ENCODE measurements around the gene CPTP. TPM values are rescaled to one million over a fixed set of nuclear protein-coding genes. Genes with fewer than 3 reads are reported as not detected.
A peak's percentile ranks its signal among the peaks of the same experiment; 100 is the strongest.

The CPTP gene
- total and polyA plus RNA-seq, 2 of the 13 experiments (the other 11 are each of a cell fraction or from before 2014, with no cell fraction given): 5.5 to 9.3 TPM

DNA sequence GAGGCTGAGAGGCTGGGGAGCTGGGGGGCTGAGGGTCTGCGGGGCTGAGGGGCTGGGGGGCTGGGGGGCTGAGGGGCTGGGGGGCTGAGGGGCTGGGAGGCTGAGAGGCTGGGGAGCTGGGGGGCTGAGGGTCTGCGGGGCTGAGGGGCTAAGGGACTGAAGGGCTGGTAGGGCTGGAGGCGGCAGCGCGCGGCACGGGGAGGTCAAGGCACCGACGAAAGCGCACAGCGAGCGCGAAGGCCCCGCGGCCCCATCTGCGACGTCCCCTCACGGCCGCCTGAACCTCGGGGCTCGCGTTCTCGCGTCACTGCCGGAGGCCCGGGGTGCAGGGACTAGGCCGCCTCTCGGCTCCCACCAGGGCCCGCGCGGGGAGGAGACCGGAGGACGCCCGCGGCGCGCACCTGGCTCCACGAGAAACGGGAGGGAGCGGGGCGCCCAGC is 498 bp upstream of the CPTP start (continued):
- TF ChIP-seq ZNF703 (CRISPR knock-in tag; IDR thresholded peaks at IDR 0.05; ENCODE audit: borderline replicate concordance) (no peak), PHF21A (CRISPR knock-in tag; IDR thresholded peaks at IDR 0.05) (no peak), CREM (IDR thresholded peaks at IDR 0.05) (no peak), CREM (CRISPR knock-in tag; IDR thresholded peaks at IDR 0.05) (no peak), NCOR1 (IDR thresholded peaks at IDR 0.05; ENCODE audit: borderline replicate concordance, low read length) (no peak), ZFP36L1 (CRISPR knock-in tag; IDR thresholded peaks at IDR 0.05) (no peak), KAT7 (CRISPR knock-in tag; IDR thresholded peaks at IDR 0.05; ENCODE audit: borderline replicate concordance) (no peak), TCF12 (IDR thresholded peaks at IDR 0.05) (no peak), TCF12 (CRISPR knock-in tag; IDR thresholded peaks at IDR 0.05) (no peak), ATRX (CRISPR knock-in tag; IDR thresholded peaks at IDR 0.05; ENCODE audit: borderline replicate concordance) (no peak), HNRNPUL1 (IDR thresholded peaks at IDR 0.05; ENCODE audit: low read depth, low read length) (no peak), FLYWCH1 (CRISPR knock-in tag; IDR thresholded peaks at IDR 0.05) (no peak), ATF7 (IDR thresholded peaks at IDR 0.05) (no peak), ATF7 (CRISPR knock-in tag; IDR thresholded peaks at IDR 0.05) (no peak), JUNB (CRISPR knock-in tag; IDR thresholded peaks at IDR 0.05; ENCODE audit: borderline replicate concordance) (no peak), GTF2F1 (IDR thresholded peaks at IDR 0.05; ENCODE audit: low read length) (no peak), CHCHD3 (CRISPR knock-in tag; IDR thresholded peaks at IDR 0.05) (peak; percentile 16; the same call in 1 of the 2 replicates), ZNF3 (CRISPR knock-in tag; IDR thresholded peaks at IDR 0.05) (no peak), NR2F1 (CRISPR knock-in tag; IDR thresholded peaks at IDR 0.05) (no peak), ZNF530 (CRISPR knock-in tag; IDR thresholded peaks at IDR 0.05; ENCODE audit: low read depth) (no peak), ZNF564 (CRISPR knock-in tag; IDR thresholded peaks at IDR 0.05) (no peak), FUBP1 (CRISPR knock-in tag; IDR thresholded peaks at IDR 0.05; ENCODE audit: borderline replicate concordance) (no peak), ZNF235 (CRISPR knock-in tag; IDR thresholded peaks at IDR 0.05; ENCODE audit: borderline replicate concordance) (0 out of 2 replicates have a peak, but pooled peaks have one; percentile 10)
- TF ChIP-seq, protein P1, sequence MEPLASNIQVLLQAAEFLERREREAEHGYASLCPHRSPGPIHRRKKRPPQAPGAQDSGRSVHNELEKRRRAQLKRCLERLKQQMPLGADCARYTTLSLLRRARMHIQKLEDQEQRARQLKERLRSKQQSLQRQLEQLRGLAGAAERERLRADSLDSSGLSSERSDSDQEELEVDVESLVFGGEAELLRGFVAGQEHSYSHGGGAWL (CRISPR knock-in tag; IDR thresholded peaks at IDR 0.05): peak; percentile 19
- TF ChIP-seq, protein P2, sequence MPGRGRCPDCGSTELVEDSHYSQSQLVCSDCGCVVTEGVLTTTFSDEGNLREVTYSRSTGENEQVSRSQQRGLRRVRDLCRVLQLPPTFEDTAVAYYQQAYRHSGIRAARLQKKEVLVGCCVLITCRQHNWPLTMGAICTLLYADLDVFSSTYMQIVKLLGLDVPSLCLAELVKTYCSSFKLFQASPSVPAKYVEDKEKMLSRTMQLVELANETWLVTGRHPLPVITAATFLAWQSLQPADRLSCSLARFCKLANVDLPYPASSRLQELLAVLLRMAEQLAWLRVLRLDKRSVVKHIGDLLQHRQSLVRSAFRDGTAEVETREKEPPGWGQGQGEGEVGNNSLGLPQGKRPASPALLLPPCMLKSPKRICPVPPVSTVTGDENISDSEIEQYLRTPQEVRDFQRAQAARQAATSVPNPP (CRISPR knock-in tag; IDR thresholded peaks at IDR 0.05): no peak
